ENCODE data around the gene PTPRG. TPM values are rescaled to one million over a fixed set of nuclear protein-coding genes. Genes with fewer than 3 reads are reported as not detected.

PTPRG gene
- total RNA-seq, 1 experiment from 2014 or later = 32.1 TPM

- POLR2A ChIA-PET = no interaction called here
- intact Hi-C loops (cut with micrococcal nuclease) = loop anchor here (5.0 kb wide), 1 partner anchor 313 kb away; the partner anchor contains the start of gene PTPRG
These were observed 313.9 kb downstream of the PTPRG start for GRCh38 chr3:61875046-61875844.

More at GRCh38 chr3:61875046-61875844, 313.9 kb downstream of the PTPRG start:
- Histone ChIP-seq H3K9me3 (ENCODE audit: control insufficient read depth in 1 of 2, insufficient read depth in 1 of 2, low read depth in 1 of 2, low read length in 2 of 2) (no peaks in the 10 kb centered on the region), H3K79me2 (ENCODE audit: insufficient read depth, low read length) (no peaks in the 10 kb centered on the region), H3K36me3 (ENCODE audit: control insufficient read depth in 1 of 2, insufficient read depth in 2 of 2, low read length in 2 of 2) (no peaks in the 10 kb centered on the region), H4K20me1 (ENCODE audit: insufficient read depth) (peaks cover 4% of the 10 kb centered on the region), H3K9me2 (ENCODE audit: insufficient read depth) (no peaks in the 10 kb centered on the region), H3K4me1 (ENCODE audit: control insufficient read depth in 1 of 2, insufficient read depth in 2 of 2, low read length in 2 of 2) (peaks cover 4 to 10% of the 10 kb centered on the region in 2 experiments), H3K4me2 (ENCODE audit: low read length) (no peak overlapping the region), H3K27me3 (ENCODE audit: insufficient read depth, low read length) (no peaks in the 10 kb centered on the region), H2AFZ (ENCODE audit: low read depth, low read length, poor library complexity, severe bottlenecking) (no peak overlapping the region), H3K4me3 (replicated peaks in 1 of 2; ENCODE audit: low read depth in 1 of 2, low read length in 2 of 2) (no peak overlapping the region), H3K27ac (ENCODE audit: low read depth, low read length) (no peak overlapping the region), H3K9ac (ENCODE audit: low read length) (no peak overlapping the region)
- ChIA-PET CTCF (interaction anchor here (0.6 kb wide), 1 partner anchor 73 kb away, joined by 4 read pairs; no protein-coding TSS in a partner anchor), RAD21 (ENCODE audit: low non-redundant PET in 1 of 2, low total read pairs in 2 of 2, uncharacterized antibody in 2 of 2, unreplicated experiment in 2 of 2) (no interaction called here)
- BruUV-seq (replicated peaks) = no TSS peak
- TF ChIP-seq ZFX (IDR thresholded peaks at IDR 0.05) (no peak), ZNF274 (IDR thresholded peaks at IDR 0.05; ENCODE audit: low read depth, low read length) (no peak), EZH2 (IDR thresholded peaks at IDR 0.05) (no peak), ZBTB33 (IDR thresholded peaks at IDR 0.05; ENCODE audit: extremely low read depth, insufficient replicate concordance, low read length) (no peak), EGR1 (IDR thresholded peaks at IDR 0.05; ENCODE audit: low read depth) (no peak), POLR2A (IDR thresholded peaks at IDR 0.05; ENCODE audit: borderline replicate concordance, extremely low read depth, insufficient read depth, insufficient read length) (no peak), ATF3 (IDR thresholded peaks at IDR 0.05) (no peak), SRF (IDR thresholded peaks at IDR 0.05; ENCODE audit: low read depth) (no peak)
- ATAC-seq = no peak
- DNase-seq (ENCODE audit: low read depth, low spot score) = no peak
